HepG2 (cell line): ENCODE results near the gene EYA2. TPM values are rescaled to one million over a fixed set of nuclear protein-coding genes. Genes with fewer than 3 reads are reported as not detected.
A peak's percentile ranks its signal among the peaks of the same experiment; 100 is the strongest.

ENCODE experiments used
- CHD4 ChIP-seq: fragments of 200-600 bp; sonication (generic); IDR thresholded peaks from 2 replicates; pipeline ENCODE4 v1.7.0; 2017; ENCODE audit warnings: mild to moderate bottlenecking, low read length, borderline replicate concordance
- HMGA1 ChIP-seq: sonication (generic); formaldehyde crosslinking; conservative IDR thresholded peaks from 2 replicates; pipeline ENCODE4 v1.4.0; 2020; ENCODE audit warnings: missing genetic modification reagents
- HNRNPUL1 ChIP-seq: fragments of 200-400 bp; formaldehyde crosslinking; IDR thresholded peaks from 2 replicates; pipeline ENCODE4 v1.6.1; 2017; ENCODE audit warnings: low read depth, mild to moderate bottlenecking, low read length, moderate library complexity
- HOXA3 ChIP-seq: sonication (generic); formaldehyde crosslinking; IDR thresholded peaks from 2 replicates; pipeline ENCODE4 v1.5.0; 2020; ENCODE audit warnings: missing genetic modification reagents
- KLF12 ChIP-seq: sonication (generic); formaldehyde crosslinking; IDR thresholded peaks from 2 replicates; pipeline ENCODE4 v1.4.0; 2020; ENCODE audit warnings: missing genetic modification reagents, borderline replicate concordance
- NFE2L1 ChIP-seq: sonication (generic); formaldehyde crosslinking; IDR thresholded peaks from 2 replicates; pipeline ENCODE4 v1.4.0; 2020; ENCODE audit warnings: missing genetic modification reagents, mild to moderate bottlenecking, borderline replicate concordance
- PAF1 ChIP-seq: IDR thresholded peaks from 2 replicates; pipeline ENCODE4 v1.6.1; 2016; ENCODE audit warnings: missing genetic modification reagents, missing compliant biosample characterization
- POLR2A ChIP-seq, 2 experiments: IDR thresholded peaks; 2 replicates each; pipeline ENCODE4 v1.6.1; 2011; ENCODE audit warnings: low read depth in 2 of 2, low read length in 2 of 2, mild to moderate bottlenecking in 1 of 2, moderate library complexity in 1 of 2; ENCODE audit not compliant: insufficient read depth in 1 of 2
- POLR2G ChIP-seq: fragments of 200-400 bp; formaldehyde crosslinking; IDR thresholded peaks from 2 replicates; pipeline ENCODE4 v1.6.1; 2018; ENCODE audit warnings: mild to moderate bottlenecking, low read depth, low read length, moderate library complexity
- SALL1 ChIP-seq: sonication (generic); formaldehyde crosslinking; IDR thresholded peaks from 2 replicates; pipeline ENCODE4 v1.8.0; 2022; ENCODE audit warnings: mild to moderate bottlenecking, missing genetic modification reagents
- SIN3A ChIP-seq: IDR thresholded peaks from 2 replicates; pipeline ENCODE4 v1.6.1; 2011; ENCODE audit warnings: low read depth, mild to moderate bottlenecking, control low read depth, low read length, borderline replicate concordance
- ZNF747 ChIP-seq: sonication (generic); formaldehyde crosslinking; IDR thresholded peaks from 2 replicates; pipeline ENCODE4 v1.8.1; 2023; ENCODE audit warnings: missing genetic modification reagents, mild to moderate bottlenecking, borderline replicate concordance
- ZNF850 ChIP-seq: sonication (generic); formaldehyde crosslinking; conservative IDR thresholded peaks from 2 replicates; pipeline ENCODE4 v1.9.0; 2021; ENCODE audit warnings: mild to moderate bottlenecking, missing genetic modification reagents
- ZNF891 ChIP-seq: sonication (generic); formaldehyde crosslinking; IDR thresholded peaks from 2 replicates; pipeline ENCODE4 v1.5.0; 2020; ENCODE audit warnings: mild to moderate bottlenecking, missing genetic modification reagents
- polyA plus RNA-seq, 8 experiments: library from polyadenylated mRNA; depleted of rRNA in 3 of 8; stranded (reverse) in 7 of 8; unstranded in 1 of 8; fragments of >200 nt; fragmentation: Illumina TruSeq in 4 of 8; extraction: Trizol in 4 of 8; gene quantifications; 2 replicates each; pipeline versions ENCODE4 v1.2.1 to v1.2.3, GENCODE V29; 2011 to 2016; ENCODE audit warnings: low read depth in 4 of 8, missing spikeins in 1 of 8, mixed read lengths in 1 of 8; ENCODE audit not compliant: insufficient read depth in 1 of 8
- total RNA-seq, 5 experiments: library from RNA; depleted of rRNA; stranded (reverse); fragments of >200 nt; fragmentation: Illumina TruSeq; extraction: Trizol; gene quantifications; 2 replicates each; pipeline ENCODE4 v1.2.3, GENCODE V29; 2016; ENCODE audit warnings: low read depth in 1 of 5
- TF ChIP-seq, protein P1 (sequence below): sonication (generic); formaldehyde crosslinking; IDR thresholded peaks from 2 replicates; pipeline ENCODE4 v1.4.0; 2020; ENCODE audit warnings: missing genetic modification reagents
- TF ChIP-seq, protein P2 (sequence below): sonication (generic); formaldehyde crosslinking; IDR thresholded peaks from 2 replicates; pipeline ENCODE4 v1.5.0; 2020; ENCODE audit warnings: missing genetic modification reagents, mild to moderate bottlenecking, borderline replicate concordance
- TF ChIP-seq, protein P3 (sequence below): IDR thresholded peaks from 2 replicates; pipeline ENCODE4 v1.6.1; 2016; ENCODE audit warnings: mild to moderate bottlenecking
- TF ChIP-seq, protein P4 (sequence below): IDR thresholded peaks from 2 replicates; pipeline ENCODE4 v1.6.1; 2012; ENCODE audit warnings: low read length, improper control_type of control experiment
- TF ChIP-seq, protein P5 (sequence below): sonication (generic); formaldehyde crosslinking; IDR thresholded peaks from 2 replicates; pipeline ENCODE4 v1.4.0; 2020; ENCODE audit warnings: mild to moderate bottlenecking, missing genetic modification reagents

Gene EYA2
- total and polyA plus RNA-seq, 2 of the 13 experiments (the other 11 are each of a cell fraction or from before 2014, with no cell fraction given), result not detected

DNA sequence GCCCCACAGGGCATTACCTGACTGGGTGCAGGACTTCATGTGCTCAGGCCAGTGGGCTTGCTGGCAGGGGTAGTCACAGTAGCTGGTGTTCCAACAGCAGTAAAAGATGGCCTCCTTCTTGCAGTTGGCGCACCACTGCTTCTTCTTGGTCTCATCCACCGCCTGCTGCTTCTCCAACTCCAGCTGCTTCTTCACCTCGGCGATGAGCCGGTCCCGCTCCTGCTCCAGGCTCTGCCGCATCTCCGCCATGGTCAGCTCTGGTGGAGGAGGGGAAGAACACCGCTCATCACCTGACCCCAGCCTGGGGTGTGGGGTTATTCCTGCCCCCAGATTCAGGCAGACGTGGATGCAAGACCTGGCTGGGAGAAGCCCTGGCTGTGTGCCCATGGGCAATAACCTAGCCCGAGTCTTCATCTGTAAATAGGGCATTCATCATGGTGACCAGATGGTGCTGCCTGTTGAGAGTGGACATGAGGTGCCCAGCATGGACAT lies 329.7 kb downstream of the EYA2 start (continued):
- TF ChIP-seq, protein P1, sequence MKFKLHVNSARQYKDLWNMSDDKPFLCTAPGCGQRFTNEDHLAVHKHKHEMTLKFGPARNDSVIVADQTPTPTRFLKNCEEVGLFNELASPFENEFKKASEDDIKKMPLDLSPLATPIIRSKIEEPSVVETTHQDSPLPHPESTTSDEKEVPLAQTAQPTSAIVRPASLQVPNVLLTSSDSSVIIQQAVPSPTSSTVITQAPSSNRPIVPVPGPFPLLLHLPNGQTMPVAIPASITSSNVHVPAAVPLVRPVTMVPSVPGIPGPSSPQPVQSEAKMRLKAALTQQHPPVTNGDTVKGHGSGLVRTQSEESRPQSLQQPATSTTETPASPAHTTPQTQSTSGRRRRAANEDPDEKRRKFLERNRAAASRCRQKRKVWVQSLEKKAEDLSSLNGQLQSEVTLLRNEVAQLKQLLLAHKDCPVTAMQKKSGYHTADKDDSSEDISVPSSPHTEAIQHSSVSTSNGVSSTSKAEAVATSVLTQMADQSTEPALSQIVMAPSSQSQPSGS (CRISPR knock-in tag), result no peak
- TF ChIP-seq POLR2G (0 out of 2 replicates have a peak, but pooled peaks have one; percentile 45), KLF12 (CRISPR knock-in tag) (no peak), ZNF850 (CRISPR knock-in tag) (no peak), ZNF747 (CRISPR knock-in tag) (no peak), HMGA1 (CRISPR knock-in tag) (no peak), SALL1 (CRISPR knock-in tag) (0 out of 2 replicates have a peak, but pooled peaks have one; percentile 34), NFE2L1 (CRISPR knock-in tag) (peak; percentile 70; the same call in 1 of the 2 replicates), SIN3A (no peak), HOXA3 (CRISPR knock-in tag) (peak; percentile 34; the same call in 1 of the 2 replicates), HNRNPUL1 (no peak), PAF1 (CRISPR knock-in tag) (0 out of 2 replicates have a peak, but pooled peaks have one; percentile 1), POLR2A (IDR thresholded peaks at IDR 0.05; ENCODE audit: insufficient read depth in 1 of 2, low read depth in 2 of 2, low read length in 2 of 2) (peak in 1 of 2 experiments; percentile 36; a peak in 2 of 4 replicates), CHD4 (no peak), ZNF891 (CRISPR knock-in tag) (0 out of 2 replicates have a peak, but pooled peaks have one; percentile 39)
- TF ChIP-seq, protein P2, sequence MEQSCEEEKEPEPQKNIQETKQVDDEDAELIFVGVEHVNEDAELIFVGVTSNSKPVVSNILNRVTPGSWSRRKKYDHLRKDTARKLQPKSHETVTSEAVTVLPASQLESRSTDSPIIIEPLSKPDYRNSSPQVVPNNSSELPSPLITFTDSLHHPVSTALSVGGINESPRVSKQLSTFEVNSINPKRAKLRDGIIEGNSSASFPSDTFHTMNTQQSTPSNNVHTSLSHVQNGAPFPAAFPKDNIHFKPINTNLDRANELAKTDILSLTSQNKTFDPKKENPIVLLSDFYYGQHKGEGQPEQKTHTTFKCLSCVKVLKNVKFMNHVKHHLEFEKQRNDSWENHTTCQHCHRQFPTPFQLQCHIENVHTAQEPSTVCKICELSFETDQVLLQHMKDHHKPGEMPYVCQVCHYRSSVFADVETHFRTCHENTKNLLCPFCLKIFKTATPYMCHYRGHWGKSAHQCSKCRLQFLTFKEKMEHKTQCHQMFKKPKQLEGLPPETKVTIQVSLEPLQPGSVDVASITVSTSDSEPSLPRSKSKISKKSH, result peak; percentile 75; the same call in 1 of the 2 replicates
- TF ChIP-seq, protein P3, sequence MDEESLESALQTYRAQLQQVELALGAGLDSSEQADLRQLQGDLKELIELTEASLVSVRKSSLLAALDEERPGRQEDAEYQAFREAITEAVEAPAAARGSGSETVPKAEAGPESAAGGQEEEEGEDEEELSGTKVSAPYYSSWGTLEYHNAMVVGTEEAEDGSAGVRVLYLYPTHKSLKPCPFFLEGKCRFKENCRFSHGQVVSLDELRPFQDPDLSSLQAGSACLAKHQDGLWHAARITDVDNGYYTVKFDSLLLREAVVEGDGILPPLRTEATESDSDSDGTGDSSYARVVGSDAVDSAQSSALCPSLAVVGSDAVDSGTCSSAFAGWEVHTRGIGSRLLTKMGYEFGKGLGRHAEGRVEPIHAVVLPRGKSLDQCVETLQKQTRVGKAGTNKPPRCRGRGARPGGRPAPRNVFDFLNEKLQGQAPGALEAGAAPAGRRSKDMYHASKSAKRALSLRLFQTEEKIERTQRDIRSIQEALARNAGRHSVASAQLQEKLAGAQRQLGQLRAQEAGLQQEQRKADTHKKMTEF (CRISPR knock-in tag), result no peak
- TF ChIP-seq, protein P4, sequence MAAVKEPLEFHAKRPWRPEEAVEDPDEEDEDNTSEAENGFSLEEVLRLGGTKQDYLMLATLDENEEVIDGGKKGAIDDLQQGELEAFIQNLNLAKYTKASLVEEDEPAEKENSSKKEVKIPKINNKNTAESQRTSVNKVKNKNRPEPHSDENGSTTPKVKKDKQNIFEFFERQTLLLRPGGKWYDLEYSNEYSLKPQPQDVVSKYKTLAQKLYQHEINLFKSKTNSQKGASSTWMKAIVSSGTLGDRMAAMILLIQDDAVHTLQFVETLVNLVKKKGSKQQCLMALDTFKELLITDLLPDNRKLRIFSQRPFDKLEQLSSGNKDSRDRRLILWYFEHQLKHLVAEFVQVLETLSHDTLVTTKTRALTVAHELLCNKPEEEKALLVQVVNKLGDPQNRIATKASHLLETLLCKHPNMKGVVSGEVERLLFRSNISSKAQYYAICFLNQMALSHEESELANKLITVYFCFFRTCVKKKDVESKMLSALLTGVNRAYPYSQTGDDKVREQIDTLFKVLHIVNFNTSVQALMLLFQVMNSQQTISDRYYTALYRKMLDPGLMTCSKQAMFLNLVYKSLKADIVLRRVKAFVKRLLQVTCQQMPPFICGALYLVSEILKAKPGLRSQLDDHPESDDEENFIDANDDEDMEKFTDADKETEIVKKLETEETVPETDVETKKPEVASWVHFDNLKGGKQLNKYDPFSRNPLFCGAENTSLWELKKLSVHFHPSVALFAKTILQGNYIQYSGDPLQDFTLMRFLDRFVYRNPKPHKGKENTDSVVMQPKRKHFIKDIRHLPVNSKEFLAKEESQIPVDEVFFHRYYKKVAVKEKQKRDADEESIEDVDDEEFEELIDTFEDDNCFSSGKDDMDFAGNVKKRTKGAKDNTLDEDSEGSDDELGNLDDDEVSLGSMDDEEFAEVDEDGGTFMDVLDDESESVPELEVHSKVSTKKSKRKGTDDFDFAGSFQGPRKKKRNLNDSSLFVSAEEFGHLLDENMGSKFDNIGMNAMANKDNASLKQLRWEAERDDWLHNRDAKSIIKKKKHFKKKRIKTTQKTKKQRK, result no peak
- TF ChIP-seq, protein P5, sequence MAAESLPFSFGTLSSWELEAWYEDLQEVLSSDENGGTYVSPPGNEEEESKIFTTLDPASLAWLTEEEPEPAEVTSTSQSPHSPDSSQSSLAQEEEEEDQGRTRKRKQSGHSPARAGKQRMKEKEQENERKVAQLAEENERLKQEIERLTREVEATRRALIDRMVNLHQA (CRISPR knock-in tag), result no peak
